HL-60 (cell line): Measurements from ENCODE around the gene TOP3A.

ENCODE experiments used
- DNase-seq, 2 experiments: peaks; one replicate each; pipeline ENCODE4 v3.0.0-alpha.2; 2010 to 2020; ENCODE audit warnings: low read depth in 1 of 2, low spot score in 1 of 2
- H3K27ac ChIP-seq: fragments of 250-450 bp; sonication (Bioruptor Pico); replicated peaks from 2 replicates; pipeline ENCODE4 v1.5.1; 2020; ENCODE audit warnings: mild to moderate bottlenecking, moderate library complexity
- H3K27me3 ChIP-seq: fragments of 250-450 bp; sonication (Bioruptor Pico); 2 replicates; pipeline ENCODE4 v1.5.1; 2021; ENCODE audit warnings: mild to moderate bottlenecking, moderate library complexity; ENCODE audit not compliant: insufficient read depth, poor library complexity, severe bottlenecking
- H3K4me3 ChIP-seq: replicated peaks from 2 replicates; pipeline ENCODE4 v1.5.1; 2011; ENCODE audit warnings: mild to moderate bottlenecking, control low read depth, low read length; ENCODE audit not compliant: insufficient read depth
- GABPA ChIP-seq: IDR thresholded peaks from 2 replicates; pipeline ENCODE4 v1.6.1; 2012; ENCODE audit warnings: low read depth
- POLR2AphosphoS5 ChIP-seq: IDR thresholded peaks from 2 replicates; pipeline ENCODE4 v1.6.1; 2012; ENCODE audit warnings: low read depth
- SPI1 ChIP-seq: IDR thresholded peaks from 2 replicates; pipeline ENCODE4 v1.6.1; 2012; ENCODE audit warnings: low read depth, mild to moderate bottlenecking, borderline replicate concordance
- long read RNA-seq: library from polyadenylated mRNA; unstranded; transcript quantifications from one replicate; pipeline ENCODE4 v2.0.0, GENCODE V29; 2020
- TF ChIP-seq, protein P1 (sequence below): IDR thresholded peaks from 2 replicates; pipeline ENCODE4 v1.6.1; 2012; ENCODE audit warnings: low read depth; ENCODE audit not compliant: insufficient replicate concordance
- TF ChIP-seq, protein P2 (sequence below): IDR thresholded peaks from one replicate; pipeline ENCODE4 v1.5.1; 2011; ENCODE audit warnings: low read length, control low read depth, inconsistent platforms; ENCODE audit not compliant: insufficient read depth

Gene TOP3A, protein sequence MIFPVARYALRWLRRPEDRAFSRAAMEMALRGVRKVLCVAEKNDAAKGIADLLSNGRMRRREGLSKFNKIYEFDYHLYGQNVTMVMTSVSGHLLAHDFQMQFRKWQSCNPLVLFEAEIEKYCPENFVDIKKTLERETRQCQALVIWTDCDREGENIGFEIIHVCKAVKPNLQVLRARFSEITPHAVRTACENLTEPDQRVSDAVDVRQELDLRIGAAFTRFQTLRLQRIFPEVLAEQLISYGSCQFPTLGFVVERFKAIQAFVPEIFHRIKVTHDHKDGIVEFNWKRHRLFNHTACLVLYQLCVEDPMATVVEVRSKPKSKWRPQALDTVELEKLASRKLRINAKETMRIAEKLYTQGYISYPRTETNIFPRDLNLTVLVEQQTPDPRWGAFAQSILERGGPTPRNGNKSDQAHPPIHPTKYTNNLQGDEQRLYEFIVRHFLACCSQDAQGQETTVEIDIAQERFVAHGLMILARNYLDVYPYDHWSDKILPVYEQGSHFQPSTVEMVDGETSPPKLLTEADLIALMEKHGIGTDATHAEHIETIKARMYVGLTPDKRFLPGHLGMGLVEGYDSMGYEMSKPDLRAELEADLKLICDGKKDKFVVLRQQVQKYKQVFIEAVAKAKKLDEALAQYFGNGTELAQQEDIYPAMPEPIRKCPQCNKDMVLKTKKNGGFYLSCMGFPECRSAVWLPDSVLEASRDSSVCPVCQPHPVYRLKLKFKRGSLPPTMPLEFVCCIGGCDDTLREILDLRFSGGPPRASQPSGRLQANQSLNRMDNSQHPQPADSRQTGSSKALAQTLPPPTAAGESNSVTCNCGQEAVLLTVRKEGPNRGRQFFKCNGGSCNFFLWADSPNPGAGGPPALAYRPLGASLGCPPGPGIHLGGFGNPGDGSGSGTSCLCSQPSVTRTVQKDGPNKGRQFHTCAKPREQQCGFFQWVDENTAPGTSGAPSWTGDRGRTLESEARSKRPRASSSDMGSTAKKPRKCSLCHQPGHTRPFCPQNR
- long read RNA-seq, full-length matches to known transcripts, result 62 of 89 reads
- long read RNA-seq, partial matches to known transcripts, result 6 of 89 reads
- long read RNA-seq, other reads (novel, unspliced or antisense), result 21 of 89 reads

DNA sequence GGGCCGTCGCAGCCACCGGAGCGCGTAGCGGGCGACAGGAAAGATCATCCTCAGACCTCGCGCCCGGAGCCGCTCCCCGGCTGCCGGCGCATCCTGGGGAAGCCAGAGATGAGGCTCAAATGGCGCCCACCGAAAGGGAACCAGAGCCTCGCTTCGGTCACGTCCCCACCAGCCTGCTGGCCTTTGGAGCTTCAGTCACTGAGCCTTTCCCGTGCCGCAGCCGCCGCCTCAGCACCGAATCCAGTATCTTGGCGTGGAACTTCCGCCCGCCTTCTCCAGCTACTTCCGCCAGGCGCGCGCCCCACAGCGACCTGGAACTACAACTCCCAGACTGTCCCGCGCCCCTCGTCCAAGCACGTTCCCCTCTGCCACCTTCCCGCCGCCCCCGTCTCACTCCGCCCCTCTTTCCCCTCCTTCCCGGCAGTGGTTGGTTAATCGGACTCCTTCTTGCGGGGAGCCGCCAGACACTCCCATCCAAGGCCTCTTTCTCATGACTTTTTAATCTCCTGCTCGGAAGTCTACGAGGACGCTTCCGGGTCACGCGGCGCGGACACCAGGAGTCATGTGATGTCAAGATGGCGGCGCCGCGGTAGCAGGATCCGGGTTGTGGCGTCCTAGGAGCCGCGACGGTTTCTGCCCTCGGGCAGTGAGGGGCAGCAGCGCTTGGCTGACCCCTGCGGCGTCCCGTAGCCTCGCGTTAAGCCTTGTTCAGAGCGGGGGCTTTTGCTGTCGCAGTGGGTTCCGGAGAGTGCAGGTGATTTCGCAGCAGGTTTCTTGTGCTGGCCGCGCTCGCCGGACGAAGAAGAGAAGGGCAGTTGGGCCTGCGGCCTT lies at the start of gene TOP3A, which contains the start of gene SMCR8:
Gene TOP3A, minus strand, starts transcription at position 264 of the 831 bp plus-strand sequence. Its CDS starts 216 bp downstream, at position 48.
Gene SMCR8, plus strand, starts transcription at position 563 of the 831 bp plus-strand sequence. CDS start 497 bp downstream, outside the sequence.
- H3K27me3 ChIP-seq, result no peaks in the 10 kb centered on the region
- peak within 1 kb of the TSS; percentile 63 for H3K4me3 ChIP-seq
- H3K27ac ChIP-seq, result peak within 1 kb of the TSS; percentile 96
- peak; percentile 84 to 93 for DNase-seq
- TF ChIP-seq GABPA (peak; percentile 76), POLR2AphosphoS5 (no peak; the same call in 1 of the 2 replicates)
- TF ChIP-seq, protein P1, sequence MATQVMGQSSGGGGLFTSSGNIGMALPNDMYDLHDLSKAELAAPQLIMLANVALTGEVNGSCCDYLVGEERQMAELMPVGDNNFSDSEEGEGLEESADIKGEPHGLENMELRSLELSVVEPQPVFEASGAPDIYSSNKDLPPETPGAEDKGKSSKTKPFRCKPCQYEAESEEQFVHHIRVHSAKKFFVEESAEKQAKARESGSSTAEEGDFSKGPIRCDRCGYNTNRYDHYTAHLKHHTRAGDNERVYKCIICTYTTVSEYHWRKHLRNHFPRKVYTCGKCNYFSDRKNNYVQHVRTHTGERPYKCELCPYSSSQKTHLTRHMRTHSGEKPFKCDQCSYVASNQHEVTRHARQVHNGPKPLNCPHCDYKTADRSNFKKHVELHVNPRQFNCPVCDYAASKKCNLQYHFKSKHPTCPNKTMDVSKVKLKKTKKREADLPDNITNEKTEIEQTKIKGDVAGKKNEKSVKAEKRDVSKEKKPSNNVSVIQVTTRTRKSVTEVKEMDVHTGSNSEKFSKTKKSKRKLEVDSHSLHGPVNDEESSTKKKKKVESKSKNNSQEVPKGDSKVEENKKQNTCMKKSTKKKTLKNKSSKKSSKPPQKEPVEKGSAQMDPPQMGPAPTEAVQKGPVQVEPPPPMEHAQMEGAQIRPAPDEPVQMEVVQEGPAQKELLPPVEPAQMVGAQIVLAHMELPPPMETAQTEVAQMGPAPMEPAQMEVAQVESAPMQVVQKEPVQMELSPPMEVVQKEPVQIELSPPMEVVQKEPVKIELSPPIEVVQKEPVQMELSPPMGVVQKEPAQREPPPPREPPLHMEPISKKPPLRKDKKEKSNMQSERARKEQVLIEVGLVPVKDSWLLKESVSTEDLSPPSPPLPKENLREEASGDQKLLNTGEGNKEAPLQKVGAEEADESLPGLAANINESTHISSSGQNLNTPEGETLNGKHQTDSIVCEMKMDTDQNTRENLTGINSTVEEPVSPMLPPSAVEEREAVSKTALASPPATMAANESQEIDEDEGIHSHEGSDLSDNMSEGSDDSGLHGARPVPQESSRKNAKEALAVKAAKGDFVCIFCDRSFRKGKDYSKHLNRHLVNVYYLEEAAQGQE, result peak; percentile 62

DNA sequence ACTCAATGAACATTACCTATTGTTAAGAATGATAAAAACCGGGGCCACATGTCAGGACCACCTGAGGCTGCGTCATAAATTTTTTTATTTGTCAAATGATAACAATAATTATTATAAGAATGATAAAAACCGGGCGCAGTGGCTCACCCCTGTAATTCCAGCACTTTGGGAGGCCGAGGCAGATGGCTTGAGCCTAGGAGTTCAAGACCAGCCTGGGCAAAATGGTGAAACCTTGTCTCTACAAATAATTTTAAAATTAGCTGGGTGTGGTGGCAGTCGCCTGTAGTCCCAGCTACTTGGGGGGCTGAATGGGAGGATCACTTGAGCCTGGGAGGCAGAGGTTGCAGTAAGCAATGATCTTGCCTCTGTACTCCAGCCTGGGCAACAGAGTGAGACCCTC lies 49.4 kb upstream of the TOP3A start:
- no peak overlapping the region for H3K27ac ChIP-seq
- TF ChIP-seq, protein P2, sequence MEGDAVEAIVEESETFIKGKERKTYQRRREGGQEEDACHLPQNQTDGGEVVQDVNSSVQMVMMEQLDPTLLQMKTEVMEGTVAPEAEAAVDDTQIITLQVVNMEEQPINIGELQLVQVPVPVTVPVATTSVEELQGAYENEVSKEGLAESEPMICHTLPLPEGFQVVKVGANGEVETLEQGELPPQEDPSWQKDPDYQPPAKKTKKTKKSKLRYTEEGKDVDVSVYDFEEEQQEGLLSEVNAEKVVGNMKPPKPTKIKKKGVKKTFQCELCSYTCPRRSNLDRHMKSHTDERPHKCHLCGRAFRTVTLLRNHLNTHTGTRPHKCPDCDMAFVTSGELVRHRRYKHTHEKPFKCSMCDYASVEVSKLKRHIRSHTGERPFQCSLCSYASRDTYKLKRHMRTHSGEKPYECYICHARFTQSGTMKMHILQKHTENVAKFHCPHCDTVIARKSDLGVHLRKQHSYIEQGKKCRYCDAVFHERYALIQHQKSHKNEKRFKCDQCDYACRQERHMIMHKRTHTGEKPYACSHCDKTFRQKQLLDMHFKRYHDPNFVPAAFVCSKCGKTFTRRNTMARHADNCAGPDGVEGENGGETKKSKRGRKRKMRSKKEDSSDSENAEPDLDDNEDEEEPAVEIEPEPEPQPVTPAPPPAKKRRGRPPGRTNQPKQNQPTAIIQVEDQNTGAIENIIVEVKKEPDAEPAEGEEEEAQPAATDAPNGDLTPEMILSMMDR, result no peak
- TF ChIP-seq POLR2AphosphoS5 (no peak), GABPA (no peak), SPI1 (no peak)
- TF ChIP-seq, protein P1, result no peak
- no peak overlapping the region for H3K4me3 ChIP-seq
- no peaks in the 10 kb centered on the region for H3K27me3 ChIP-seq
- DNase-seq, result no peak

DNA sequence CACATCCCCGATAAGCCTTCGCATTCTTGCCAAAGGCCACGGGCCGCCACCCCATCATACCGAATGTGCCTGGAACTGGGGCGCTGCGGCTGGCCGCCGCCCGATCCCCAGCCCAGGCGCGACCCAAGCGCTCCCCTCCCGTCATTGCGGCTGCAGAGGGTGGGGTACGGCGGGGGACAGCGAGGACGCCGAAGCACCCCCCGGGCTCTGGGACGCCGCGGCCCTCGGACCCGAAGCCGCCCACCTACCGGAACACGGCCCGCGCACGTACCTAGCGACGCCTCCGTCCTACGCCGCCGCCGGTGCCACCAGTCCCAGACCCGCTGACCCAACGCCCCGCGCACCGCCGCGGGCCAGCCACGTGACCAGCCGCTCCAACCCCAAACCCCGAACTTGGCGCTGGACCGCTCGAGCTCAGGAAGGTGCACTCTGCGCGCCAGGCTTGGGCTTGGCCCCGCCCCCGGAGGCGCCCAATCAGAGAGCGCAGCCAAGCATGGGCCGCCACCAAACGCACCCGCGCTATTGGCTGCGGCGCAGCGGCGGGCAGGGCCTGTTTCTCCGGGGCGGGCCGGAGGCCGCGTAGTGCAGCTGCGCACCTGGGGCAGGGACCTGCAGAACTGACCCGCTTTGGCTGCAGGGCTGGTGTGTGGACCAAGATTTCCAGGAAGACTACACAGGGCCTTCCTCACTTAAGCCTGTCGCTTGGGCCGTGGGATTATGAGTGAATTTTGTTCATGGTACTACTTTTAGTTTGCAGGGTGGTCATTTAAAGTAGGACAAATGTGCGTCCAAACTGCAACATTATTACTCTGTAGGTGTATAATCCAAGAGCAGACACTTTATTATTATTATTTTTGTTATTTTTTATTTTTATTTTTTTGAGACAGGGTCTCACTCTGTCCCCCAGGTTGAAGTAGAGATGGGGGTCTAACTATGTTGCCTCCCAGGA lies 48.6 kb upstream of the TOP3A start, which contains the start of gene SHMT1:
Gene SHMT1, minus strand, starts transcription at position 450 of the 949 bp plus-strand sequence. CDS start 7,569 bp downstream, outside the sequence.
- peak; percentile 74 to 83 for DNase-seq
- peak; percentile 37; the same call in 1 of the 2 replicates for TF ChIP-seq POLR2AphosphoS5
- TF ChIP-seq, protein P2, result no peak
- TF ChIP-seq GABPA, result no peak
- TF ChIP-seq, protein P1, result no peak
- TF ChIP-seq SPI1, result no peak
- Histone ChIP-seq H3K4me3 (peak within 1 kb of the TSS; percentile 72), H3K27me3 (no peaks in the 10 kb centered on the region), H3K27ac (peak within 1 kb of the TSS; percentile 49)
